Activated CD8-positive, alpha-beta memory T cell treated with anti-CD3 and anti-CD28 coated beads, Interleukin-2, amount 50 U/mL, for 24 hours (primary cell): Measurements from ENCODE around the gene DLX6.
"Not testable (repeated sequence)": the region's sequence is repeated elsewhere in the genome, so short reads cannot be mapped to it uniquely, and the experiment has no call there.

Experiments used
- DNase-seq: peaks from one replicate; pipeline ENCODE4 v3.0.0-alpha.2; 2020; ENCODE audit errors: extremely low read depth

The DLX6 gene

DNA sequence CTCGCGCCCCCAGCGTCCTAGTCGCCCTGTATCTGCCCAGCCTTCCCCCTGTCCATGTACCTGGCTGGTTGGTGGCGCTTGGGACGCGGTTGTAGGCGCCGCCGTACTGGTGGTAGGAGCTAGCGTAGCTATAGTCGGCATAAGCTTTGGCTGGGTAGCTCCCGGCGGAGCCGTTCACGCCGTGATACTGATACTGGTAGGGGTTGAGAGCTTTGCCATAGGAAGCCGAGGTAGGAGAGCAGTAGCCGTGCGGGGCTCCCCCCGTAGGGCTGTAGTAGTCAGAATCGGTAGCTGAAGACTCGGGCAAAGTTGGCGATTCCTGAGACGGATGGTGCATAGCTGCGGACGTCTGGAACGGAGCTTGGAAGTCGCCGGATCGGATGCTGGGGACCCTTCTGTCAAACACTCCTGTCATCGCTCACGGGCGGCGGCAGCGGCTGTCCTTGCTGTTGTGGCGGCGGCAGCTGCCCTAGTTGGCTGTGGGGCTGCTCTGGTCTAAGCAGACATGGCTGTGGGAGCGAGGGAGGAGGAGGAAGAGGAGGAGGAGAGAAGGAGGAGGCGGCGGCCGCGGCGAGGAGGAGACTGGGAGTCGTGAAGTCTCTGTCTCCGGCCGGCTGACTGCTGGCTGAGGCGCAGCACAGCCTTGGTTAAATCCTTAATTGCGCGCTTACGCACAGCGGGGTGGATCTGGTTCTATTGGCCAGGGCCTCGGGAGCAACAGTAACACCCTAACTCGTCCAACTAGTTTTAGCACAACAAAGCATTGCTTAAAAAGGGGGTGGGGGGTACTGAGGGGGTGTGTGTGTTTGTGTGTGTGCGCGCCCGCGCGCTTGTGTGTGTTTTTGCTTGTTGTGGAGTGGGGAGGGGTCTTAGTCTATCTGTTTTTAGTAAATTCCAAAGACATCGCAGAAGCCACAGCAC lies 19.1 kb downstream of the DLX6 start, which contains the start of gene DLX5:
TSS of gene DLX5 (minus strand) at position 623 of the 921 bp plus-strand sequence. CDS start at position 415, 208 bp downstream.
- DNase-seq: no peak

DNA sequence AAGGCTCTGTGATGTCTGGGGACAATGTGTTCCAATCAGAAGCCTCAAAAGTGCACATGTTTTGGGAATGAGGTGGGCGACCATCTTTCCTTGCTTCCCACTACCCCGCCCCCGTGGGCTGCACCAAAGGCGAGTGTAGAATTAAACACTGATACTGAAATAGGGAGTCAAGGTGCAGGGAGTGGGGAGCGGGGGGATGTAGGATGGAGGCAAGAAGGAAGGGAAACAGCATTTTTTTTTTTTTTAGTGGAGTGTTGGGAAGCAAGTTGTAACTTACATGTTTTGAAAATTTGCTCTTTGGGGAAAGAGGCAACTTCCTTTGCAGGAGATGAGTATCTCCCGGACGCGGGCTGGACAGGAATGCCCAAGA lies 19.8 kb downstream of the DLX6 start:
- DNase-seq: no peak

- no peak for DNase-seq
Measured at GRCh38 chr7:97025983-97026714, 20.8 kb downstream of the DLX6 start.

DNA sequence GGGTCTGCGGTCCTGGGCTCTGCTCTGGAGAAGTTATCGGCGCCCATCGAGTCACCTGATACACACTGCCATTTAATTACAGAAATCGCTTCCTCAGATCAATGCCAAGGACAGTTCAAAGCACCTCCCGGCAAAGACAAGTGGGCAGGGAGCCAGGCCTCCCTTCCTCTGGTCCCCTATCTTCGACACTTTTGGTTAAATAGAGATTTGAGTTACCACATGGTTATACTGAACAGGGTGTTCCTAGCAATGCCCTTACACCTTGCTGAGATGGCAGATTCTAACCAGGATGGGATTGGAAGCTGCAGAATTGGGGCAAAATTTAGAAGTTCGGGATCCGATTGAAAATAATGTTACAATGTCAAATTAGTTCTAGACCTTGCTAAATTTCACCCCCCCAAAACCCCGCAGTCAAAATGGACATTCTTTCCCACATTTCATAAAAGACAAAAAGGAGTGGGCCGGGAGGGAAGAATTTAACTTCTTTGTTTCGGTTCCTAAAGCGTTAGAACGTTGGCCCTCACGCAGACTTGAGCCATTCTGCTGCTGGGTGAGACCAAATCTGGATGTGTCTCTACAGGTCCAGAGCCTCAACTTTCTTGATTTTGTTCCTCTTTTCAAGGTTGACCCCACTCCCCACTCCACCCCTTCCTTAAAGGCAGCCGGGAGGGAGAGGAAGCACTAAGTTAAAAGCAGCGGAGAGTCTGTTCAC lies 21.5 kb downstream of the DLX6 start:
- DNase-seq: no peak

GRCh38 chr7:97027427-97028234 lies 22.3 kb downstream of the DLX6 start:
- peak; percentile 29 for DNase-seq

DNA sequence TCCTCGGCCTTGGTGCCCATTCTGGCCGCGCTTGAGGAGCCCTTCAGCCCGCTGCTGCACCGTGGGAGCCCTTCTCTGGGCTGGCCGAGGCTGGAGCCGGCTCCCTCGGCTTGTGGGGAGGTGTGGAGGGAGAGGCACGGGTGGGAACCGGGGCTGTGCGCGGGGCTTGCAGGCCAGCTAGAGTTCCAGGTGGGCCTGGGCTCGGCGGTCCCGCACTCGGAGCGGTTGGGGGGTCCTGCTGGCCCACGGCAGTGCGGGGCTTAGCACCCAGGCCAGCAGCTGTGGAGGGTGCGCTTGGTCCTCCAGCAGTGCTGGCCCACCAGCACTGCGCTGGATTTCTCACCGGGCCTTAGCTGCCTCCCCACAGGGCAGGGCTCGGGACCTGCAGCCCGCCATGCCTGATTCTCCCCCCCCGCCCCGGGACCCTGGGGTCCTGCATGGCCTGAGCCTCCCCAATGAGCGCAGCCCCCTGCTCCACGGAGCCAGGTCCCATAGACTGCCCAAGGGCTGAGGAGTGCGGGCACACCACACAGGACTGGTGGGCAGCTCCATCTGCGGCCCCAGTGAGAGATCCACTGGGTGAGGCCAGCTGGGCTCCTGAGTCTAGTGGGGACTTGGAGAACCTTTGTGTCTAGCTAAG lies 29.0 kb downstream of the DLX6 start:
- DNase-seq: not testable (repeated sequence)

DNA sequence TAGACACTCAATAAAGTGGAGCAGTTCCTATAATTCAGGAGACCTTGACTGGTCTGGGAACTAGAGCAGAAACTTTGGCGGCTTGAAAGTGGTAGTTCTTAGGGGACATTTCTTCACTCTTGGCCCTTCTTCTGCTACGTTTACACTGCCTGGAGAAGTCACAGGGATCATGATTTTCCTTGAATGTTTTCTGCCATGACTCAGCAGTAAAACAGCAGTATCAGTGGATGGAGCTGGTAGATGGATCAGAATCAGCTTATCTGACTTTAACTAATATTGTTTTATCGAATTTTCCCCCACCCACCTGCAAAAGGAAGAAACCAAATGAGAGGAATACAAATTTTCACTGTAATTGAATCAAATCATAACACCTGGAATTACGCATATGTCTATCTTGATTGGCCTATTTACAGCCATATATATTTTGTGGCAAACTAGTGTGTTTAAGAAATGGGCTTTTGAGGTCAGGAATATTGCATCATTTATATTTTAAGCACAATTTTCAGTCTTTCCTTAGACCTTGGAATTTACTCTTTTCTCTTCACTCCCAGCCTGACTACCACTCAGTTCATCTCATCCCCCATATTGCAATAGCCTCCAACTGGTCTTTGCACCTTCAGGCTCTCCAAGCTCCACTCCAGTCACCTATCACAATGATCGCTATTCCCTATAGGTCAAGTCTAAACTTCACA lies 34.2 kb downstream of the DLX6 start:
- DNase-seq: no peak

DNA sequence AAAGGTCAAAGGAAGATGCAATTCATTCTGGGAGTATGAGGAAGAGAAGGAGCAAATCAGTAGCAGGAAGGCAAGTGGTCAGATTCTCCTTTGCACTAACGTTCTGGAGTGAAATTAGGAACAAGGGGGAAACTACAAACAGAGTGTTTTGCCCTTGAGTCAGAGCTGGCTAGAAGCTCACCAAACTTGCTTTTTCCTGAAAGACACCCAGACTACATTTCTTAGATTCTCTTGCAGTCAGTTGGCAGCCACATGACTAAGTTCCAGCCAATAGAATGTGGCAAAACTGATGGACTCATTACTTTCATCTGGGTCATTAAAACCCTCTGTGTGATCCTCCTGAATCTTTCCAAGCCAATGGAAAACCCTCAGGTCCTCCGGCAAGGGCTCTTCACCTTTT lies 37.9 kb downstream of the DLX6 start:
- no peak for DNase-seq
